Measurements from ENCODE around the gene MRPL52.
"Not testable (repeated sequence)": the region's sequence is repeated elsewhere in the genome, so short reads cannot be mapped to it uniquely, and the experiment has no call there.

The MRPL52 gene

DNA sequence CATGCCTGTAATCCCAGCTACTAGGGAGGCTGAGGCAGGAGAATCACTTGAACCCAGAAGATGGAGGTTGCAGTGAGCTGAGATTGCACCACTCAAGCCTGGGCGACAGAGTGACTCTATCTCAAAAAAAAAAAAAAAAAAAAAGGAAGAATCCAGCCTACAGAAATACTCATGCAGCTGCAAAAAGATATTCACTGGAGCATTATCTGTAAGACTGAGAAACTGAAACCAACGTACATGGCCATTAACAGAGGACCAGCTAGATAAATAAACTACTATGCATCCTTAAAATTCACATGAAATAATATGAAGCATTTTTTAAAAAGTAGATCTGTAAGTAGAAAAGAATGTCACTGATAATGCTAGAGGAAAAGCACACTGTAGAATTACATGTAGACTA lies 18.0 kb upstream of the MRPL52 start:
- DNase-seq: peak; percentile 88

- peak; percentile 35 for DNase-seq
Observed at GRCh38 chr14:22812744-22813143, 16.9 kb upstream of the MRPL52 start.

DNA sequence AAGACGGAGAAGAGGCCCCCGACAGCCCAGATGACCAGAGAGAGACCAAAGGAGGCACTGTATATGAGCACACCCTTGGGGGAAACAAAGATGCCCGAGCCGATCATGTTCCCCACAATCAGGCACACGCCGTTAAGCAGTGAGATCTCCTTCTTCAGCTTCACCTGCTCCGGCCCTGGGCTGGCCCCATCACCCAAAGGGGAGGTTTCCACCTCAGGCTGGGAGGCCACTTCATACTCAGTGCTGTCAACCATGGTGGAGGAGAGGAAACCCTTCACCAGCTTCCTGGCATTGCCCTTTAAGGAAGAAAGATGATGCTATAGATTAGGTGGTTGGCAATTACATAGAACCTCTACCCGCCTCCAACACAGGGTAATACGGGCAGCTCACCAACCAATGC lies 16.5 kb upstream of the MRPL52 start:
- DNase-seq: no peak

DNA sequence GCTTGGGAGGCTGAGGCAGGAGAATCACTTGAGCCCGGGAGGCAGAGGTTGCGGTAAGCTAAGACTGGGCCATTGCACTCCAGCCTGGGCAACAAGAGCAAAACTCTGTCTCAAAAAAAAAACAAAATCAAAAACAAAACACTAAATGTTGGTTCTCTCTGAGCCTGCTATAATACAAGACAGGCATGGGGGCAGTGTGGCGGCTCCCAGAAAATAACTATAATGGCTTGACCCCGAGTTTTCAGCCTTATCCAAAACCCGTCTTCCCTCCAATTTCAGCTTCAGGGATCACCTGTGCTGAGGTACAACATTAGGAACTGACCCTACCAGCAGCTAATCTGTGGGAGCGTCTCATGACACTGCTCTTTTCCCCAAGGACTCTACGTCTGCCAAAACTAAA lies 15.3 kb upstream of the MRPL52 start:
- no peak for DNase-seq

- peak; percentile 66 for DNase-seq
Observed at GRCh38 chr14:22814941-22815713, 14.6 kb upstream of the MRPL52 start, which contains the start of gene SLC7A7. Gene SLC7A7 (minus strand): TSS chr14:22815435. CDS start chr14:22813398, 2,037 bp downstream.

DNA sequence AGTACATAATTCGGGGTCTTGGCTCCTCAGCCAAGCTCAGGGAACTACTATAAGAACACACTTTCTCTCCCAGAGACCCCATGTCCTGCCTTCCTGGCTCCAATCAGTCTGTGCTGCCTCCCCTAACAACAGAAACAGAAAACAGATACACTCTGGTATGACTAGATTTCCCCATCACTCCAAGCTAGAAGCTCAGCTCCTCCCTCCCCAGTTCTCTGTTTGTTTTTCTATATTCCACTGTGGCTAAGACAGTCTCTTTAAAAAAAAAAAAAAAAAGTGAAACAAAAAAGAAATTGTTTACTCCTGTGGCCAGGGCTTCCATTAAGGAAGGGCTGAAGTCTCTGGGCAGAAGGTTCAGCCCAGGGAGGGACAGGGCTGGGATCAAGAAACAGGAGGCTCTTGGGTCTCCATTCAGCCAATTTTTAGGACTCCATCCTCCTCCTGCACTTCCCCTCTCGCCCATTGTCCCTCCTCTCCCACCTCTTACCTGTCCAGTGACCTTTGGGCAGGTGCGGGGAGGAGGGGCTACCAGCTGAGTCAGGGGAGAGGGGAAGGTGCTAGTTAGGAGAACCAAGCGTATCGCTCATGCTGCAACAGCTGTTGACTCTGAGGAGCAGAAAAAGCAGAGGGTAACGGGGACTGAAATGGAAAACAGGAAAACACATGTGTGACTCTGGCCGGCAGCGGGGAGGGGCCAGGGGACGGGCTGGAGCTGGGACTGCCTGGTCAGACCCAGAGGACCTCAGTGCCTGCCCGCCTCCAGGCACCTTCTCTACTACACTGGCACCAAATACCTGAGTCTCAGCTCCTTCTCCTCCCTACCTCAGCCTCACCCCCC lies 10.3 kb upstream of the MRPL52 start:
- DNase-seq: peak; percentile 81

GRCh38 chr14:22820731-22821130 lies 9.0 kb upstream of the MRPL52 start:
- DNase-seq: no peak

- DNase-seq: no peak
Observed at GRCh38 chr14:22821193-22822015, 8.3 kb upstream of the MRPL52 start.

DNA sequence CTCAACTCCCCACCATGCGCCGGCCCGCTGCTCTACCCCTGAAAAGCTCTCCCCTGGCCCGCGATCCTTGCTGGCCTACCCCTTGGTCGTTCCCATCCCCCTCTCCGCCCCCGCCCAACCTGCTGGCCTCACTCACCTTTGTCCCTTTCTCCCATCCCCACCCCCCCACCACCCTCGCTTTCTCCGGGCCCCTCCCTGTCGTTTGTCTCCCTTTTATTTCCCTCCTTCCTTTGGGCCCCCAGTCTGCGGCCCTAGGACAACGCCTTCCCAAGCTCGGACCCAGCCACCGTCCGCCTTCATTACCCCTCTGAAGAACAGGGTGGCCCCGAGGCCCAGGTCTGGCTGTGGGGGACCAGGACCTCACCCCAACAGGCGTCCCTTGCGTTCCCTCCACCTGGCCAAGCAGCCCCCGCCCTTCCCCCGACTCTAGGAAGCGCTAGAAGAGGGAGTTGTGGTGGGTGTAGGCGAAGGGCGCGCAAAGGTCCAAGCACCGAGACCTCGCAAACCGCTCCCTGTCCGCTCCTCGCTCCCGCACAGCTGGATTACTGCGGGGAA lies 7.6 kb upstream of the MRPL52 start:
- no peak for DNase-seq

DNA sequence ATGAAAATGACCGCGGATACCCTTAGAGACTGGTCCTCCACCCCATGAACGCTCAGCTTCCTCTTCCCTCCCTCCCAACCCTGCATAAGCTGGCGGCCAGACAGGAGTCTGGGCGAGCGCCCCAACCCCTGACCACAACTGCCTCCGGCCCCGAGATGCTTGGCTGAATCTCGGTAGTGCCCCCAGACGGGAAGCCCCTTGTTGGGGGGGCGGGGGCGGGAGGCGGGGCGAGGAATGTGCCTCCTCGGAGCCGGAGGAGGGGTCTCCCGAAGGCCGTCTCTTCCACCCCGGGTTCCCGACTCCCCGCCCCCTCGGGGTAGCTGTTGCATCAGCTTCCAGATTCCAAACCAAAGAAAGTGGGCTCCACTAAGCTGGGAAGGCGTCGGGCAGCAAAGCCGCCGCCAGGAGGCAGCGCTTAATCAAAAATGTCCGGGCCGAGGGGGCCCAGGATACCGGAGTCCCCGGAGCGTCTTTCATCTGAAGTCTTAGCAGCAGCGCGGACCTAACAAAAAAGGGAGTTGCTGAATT lies 7.1 kb upstream of the MRPL52 start:
- peak; percentile 76 for DNase-seq

DNA sequence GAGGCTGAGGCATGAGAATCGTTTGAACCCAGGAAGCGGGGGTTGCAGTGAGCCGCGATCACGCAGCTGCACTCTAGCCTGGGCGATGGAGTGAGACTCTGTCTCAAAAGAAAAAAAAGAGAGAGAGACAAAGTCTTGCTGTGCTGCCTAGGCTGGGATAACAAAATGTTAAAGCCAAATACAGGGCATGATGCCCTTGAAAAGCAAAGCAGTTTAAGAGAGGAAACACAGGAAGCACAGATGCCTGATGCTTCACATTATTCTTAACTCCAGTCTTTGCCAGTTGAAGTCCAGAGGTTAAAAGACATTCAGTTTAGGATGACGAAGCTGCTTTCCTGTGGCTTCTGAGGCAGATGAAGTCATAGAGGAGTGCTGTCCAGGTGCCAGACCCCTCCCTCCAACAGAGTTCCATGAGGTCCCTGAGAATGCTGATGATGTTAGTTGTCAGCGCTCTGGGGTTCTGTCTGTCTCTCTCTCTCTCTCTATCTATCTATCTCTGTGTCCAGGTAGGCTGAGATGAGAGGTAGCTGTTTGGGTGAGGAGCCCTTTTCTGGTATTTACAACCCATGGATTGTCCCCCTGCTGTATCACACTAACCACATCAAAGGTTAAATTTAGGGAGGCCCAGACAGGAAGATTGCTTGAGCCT lies 4.9 kb upstream of the MRPL52 start:
- no peak for DNase-seq

DNA sequence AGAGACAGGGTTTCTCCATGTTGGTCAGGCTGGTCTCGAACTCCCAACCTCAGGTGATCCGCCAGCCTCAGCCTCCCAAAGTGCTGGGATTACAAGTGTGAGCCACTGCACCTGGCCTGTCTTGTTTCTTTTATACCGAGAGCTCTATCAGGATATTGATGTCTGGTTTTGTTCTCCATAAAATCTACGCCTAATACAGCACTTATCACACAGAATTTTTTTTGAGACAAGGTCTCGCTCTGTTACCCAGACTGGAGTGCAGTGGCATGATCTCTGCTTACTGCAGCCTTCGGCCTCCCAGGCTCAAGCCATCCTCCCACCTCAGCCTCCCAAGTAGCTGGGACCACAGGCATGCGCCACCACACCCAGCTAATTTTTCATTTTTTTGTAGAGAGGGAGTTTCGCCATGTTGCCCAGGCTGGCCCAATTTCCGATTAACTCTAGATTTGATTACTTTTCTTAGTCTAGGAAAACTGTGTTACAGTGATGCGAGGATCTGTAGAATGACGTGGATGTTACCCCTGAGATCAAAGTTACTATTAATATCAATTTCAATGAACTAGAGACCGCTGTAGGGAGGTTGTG lies 519 bp upstream of the MRPL52 start:
- DNase-seq: not testable (repeated sequence)

DNA sequence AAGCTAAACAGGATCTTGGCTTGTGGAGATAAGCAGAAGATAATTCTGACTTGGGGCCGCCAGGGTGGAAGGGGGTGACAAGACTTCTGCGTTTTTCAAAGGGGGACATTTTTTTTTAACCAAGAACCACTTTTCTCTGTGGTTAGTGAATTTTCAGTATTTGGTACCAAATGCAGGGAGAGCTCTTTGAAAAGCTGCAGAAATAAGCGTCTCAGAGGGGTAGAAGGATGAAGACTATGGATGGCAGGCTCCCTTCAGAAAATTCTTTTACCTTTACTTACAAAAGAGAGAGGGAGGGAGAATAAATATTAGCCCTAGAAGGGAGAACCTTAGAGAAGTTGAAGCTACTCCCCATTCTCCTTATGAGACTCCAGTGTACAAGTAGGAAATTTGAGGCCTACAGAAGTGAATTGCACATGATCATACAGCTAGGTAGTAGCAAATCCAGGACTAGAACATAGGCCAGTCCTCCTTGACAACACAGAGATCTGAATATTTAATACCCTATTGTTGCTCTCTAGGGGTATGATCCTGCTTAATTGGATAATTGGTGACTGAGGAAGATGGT lies 840 bp downstream of the MRPL52 start:
- DNase-seq: no peak

DNA sequence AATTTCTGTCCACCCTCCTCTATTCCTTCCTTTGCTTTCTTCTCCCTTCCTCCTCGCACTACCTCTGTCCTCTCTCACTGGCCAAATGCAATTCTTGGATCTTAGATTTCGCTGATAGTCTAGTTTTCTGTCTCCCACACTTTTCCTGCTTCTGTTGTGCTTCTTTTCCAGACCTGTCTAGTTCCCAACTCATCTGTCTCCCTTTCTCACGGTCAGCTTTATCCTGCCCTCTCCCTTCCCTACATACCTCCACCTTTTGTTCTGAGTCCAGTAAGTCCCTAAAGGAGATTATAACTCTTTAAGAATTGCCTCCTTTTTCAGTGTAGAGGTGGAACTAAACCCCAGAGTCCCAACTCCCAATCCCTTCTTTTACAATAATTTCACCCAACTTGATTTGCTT lies 5.8 kb downstream of the MRPL52 start:
- no peak for DNase-seq

DNA sequence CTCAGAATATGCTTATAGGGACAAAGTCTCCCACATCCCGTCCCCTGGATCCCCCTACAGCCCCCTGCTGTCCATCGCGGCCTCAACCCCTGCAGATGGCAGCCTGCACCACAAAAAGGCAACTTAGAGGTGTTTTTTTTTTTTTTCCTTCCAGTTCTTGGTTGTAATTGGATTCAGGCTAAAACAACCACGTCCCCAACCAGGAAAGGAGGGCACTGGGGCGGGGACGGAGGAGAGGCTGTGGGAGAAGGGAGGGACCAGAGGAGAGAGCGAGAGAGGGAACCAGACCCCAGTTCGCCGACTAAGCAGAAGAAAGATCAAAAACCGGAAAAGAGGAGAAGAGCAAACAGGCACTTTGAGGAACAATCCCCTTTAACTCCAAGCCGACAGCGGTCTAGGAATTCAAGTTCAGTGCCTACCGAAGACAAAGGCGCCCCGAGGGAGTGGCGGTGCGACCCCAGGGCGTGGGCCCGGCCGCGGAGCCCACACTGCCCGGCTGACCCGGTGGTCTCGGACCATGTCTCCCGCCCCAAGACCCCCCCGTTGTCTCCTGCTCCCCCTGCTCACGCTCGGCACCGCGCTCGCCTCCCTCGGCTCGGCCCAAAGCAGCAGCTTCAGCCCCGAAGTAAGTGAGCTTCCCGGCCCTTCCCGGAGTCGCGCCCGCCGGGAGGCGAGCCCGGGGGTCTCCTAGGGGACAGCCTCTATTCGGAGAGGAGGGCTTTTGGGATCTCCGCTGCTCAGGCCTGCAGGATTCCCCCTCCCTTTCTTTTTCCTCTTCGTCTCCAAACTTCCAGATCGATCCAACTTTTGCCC lies 6.8 kb downstream of the MRPL52 start, which contains the start of gene MMP14:
MMP14 (plus strand) TSS at position 285 of the 813 bp plus-strand sequence; CDS start at position 518, 233 bp downstream.
- DNase-seq: peak; percentile 81

- peak; percentile 56 for DNase-seq
Observed at GRCh38 chr14:22837114-22837749, 7.5 kb downstream of the MRPL52 start.

DNA sequence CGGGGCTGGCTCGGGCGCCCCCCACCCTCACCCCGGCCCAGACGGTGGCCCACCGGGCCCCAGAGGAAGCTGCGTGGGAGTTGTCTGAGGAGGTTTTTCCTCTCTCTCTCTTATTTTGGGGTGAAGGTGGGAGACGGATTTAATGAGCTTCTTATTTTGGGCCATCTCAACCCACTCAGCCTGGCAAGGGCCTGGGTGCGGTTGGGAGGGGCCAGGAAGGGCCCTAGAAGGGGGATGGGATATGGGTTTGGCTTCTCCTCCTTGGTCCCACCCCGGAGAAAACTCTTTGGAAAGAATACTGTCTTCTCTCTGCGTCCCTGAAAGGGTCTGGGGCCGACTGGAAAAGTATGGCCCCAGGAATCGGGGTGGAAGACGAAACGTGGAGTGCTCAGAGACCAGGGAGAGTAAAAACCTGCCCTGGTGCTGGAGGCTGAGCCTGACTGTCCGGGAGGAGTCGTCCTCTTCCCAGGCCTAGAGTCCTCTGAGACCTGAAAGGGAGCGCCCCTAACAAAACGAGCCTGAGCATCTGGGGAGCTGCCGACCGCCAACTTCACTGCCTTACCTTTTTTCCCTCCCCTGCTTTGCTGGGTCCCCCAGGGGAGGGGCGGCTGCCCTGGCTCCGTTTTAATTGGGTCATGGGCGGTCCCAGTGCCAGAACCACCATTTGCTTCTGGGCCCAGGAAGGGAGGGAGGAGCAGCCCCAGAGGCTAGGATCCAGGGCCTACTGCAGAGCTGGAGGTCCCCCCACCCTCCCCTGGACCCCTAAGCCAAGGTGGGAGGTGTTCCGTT lies 8.3 kb downstream of the MRPL52 start:
- DNase-seq: no peak

GRCh38 chr14:22838631-22839041 lies 8.9 kb downstream of the MRPL52 start:
- peak; percentile 50 for DNase-seq
